Uterus (tissue), 2 donors: ENCODE data around the gene NRGN.

Experiments used
- CTCF ChIP-seq, 4 experiments: fragments of 200-600 bp in 2 of 4; fragments of 450-650 bp in 2 of 4; sonication (generic) in 2 of 4; IDR thresholded peaks; one replicate each; pipeline ENCODE4 v1.5.1; 2016 to 2019; ENCODE audit warnings: antibody characterized with exemption in 4 of 4, mild to moderate bottlenecking in 2 of 4, moderate library complexity in 1 of 4
- POLR2A ChIP-seq, 2 donors: fragments of 450-650 bp; IDR thresholded peaks; one replicate each; pipeline ENCODE4 v1.6.1; 2016; ENCODE audit warnings: antibody characterized with exemption in 2 of 2, mild to moderate bottlenecking in 1 of 2, moderate library complexity in 1 of 2

- peak in 3 of 4 experiments; percentile 32 to 41 (median 37) for TF ChIP-seq CTCF (IDR thresholded peaks at IDR 0.05)
- no peak for TF ChIP-seq POLR2A (IDR thresholded peaks at IDR 0.05)
Observed at GRCh38 chr11:124793466-124794278, 53.9 kb downstream of the NRGN start.
